IMR-90 (cell line): Measurements from ENCODE around the gene MPI. TPM values are rescaled to one million over a fixed set of nuclear protein-coding genes. Genes with fewer than 3 reads are reported as not detected.
"Not testable (repeated sequence)": the region's sequence is repeated elsewhere in the genome, so short reads cannot be mapped to it uniquely, and the experiment has no call there.

Source experiments
- ATAC-seq: fragments of 200-7000 bp; cut with Tn5 transposase; 2 replicates; pipeline ENCODE4 v1.9.1; 2020; ENCODE audit warnings: low read depth, mild to moderate bottlenecking, moderate library complexity
- BruUV-seq: library from RNA; stranded (reverse); fragments of 400-500 nt; replicated peaks from 2 replicates; lab custom pipeline; 2021; lab: Mats Ljungman, UMichigan
- CTCF ChIA-PET: fragments of 300-600 bp; formaldehyde crosslinking; extraction: SDS; loops from one replicate; lab custom pipeline; 2021; ENCODE audit warnings: antibody characterized with exemption; lab: Yijun Ruan, JAX
- POLR2A ChIA-PET: fragments of 300-600 bp; sonication (Branson Sonifier 250); formaldehyde crosslinking; loops from one replicate; lab custom pipeline; 2022; ENCODE audit warnings: antibody characterized with exemption; ENCODE audit not compliant: unreplicated experiment; lab: Charles Lee
- DNase-seq: peaks from one replicate; pipeline ENCODE4 v3.0.0; 2013
- H2AFZ ChIP-seq: replicated peaks from 2 replicates; pipeline ENCODE3; 2013; ENCODE audit warnings: low read length, mild to moderate bottlenecking; ENCODE audit not compliant: poor library complexity
- H2AK5ac ChIP-seq: 2 replicates; pipeline ENCODE4 v1.6.1; 2013; ENCODE audit warnings: low read depth, low read length, inconsistent platforms
- H2AK9ac ChIP-seq: replicated peaks from 2 replicates; pipeline ENCODE3; 2013; ENCODE audit warnings: mild to moderate bottlenecking, low read depth, low read length, moderate library complexity; ENCODE audit not compliant: poor library complexity
- H2BK120ac ChIP-seq: 2 replicates; pipeline ENCODE4 v1.6.1; 2013; ENCODE audit warnings: low read depth, low read length, inconsistent platforms
- H2BK15ac ChIP-seq: 3 replicates; pipeline ENCODE4 v1.6.1; 2013; ENCODE audit warnings: low read depth, low read length, inconsistent platforms
- H2BK20ac ChIP-seq: 2 replicates; pipeline ENCODE4 v1.6.1; 2013; ENCODE audit warnings: low read depth, mild to moderate bottlenecking, inconsistent platforms, low read length, moderate library complexity
- H2BK5ac ChIP-seq: 2 replicates; pipeline ENCODE4 v1.6.1; 2013; ENCODE audit warnings: mild to moderate bottlenecking, low read depth, low read length, inconsistent platforms; ENCODE audit not compliant: poor library complexity, severe bottlenecking
- H3K14ac ChIP-seq: replicated peaks from 2 replicates; pipeline ENCODE4 v1.6.1; 2013; ENCODE audit warnings: low read depth, low read length, inconsistent platforms
- H3K18ac ChIP-seq: 2 replicates; pipeline ENCODE4 v1.6.1; 2013; ENCODE audit warnings: low read depth, low read length, control low read depth
- H3K23ac ChIP-seq: 2 replicates; pipeline ENCODE4 v1.6.1; 2013; ENCODE audit warnings: low read depth, low read length, inconsistent platforms
- H3K27ac ChIP-seq: 2 replicates; pipeline ENCODE4 v1.5.1; 2013; ENCODE audit warnings: mild to moderate bottlenecking, control low read depth, low read length; ENCODE audit not compliant: insufficient read depth
- H3K27me3 ChIP-seq: 2 replicates; pipeline ENCODE4 v1.6.1; 2013; ENCODE audit warnings: low read length; ENCODE audit not compliant: control insufficient read depth, insufficient read depth
- H3K36me3 ChIP-seq: 2 replicates; pipeline ENCODE4 v1.6.1; 2013; ENCODE audit warnings: low read length, mixed read lengths; ENCODE audit not compliant: control insufficient read depth, insufficient read depth
- H3K4ac ChIP-seq: 2 replicates; pipeline ENCODE4 v1.6.1; 2013; ENCODE audit warnings: low read depth, low read length, inconsistent platforms
- H3K4me1 ChIP-seq: 2 replicates; pipeline ENCODE4 v1.6.1; 2013; ENCODE audit warnings: low read length, mixed read lengths; ENCODE audit not compliant: control insufficient read depth, insufficient read depth
- H3K4me2 ChIP-seq: 2 replicates; pipeline ENCODE4 v1.6.1; 2013; ENCODE audit warnings: low read depth, mild to moderate bottlenecking, control low read depth, low read length, moderate library complexity
- H3K4me3 ChIP-seq: 2 replicates; pipeline ENCODE4 v1.5.1; 2013; ENCODE audit warnings: low read depth, mild to moderate bottlenecking, control low read depth, low read length, moderate library complexity; ENCODE audit not compliant: insufficient read depth
- H3K56ac ChIP-seq: 2 replicates; pipeline ENCODE4 v1.6.1; 2013; ENCODE audit warnings: low read length, inconsistent platforms; ENCODE audit not compliant: insufficient read depth; ENCODE audit errors: extremely low read depth
- H3K79me1 ChIP-seq, 2 experiments: 2 replicates each; pipeline ENCODE4 v1.6.1; 2013; ENCODE audit warnings: low read length in 2 of 2, inconsistent platforms in 1 of 2, low read depth in 1 of 2
- H3K9ac ChIP-seq: 2 replicates; pipeline ENCODE4 v1.6.1; 2013; ENCODE audit warnings: low read depth, low read length, control low read depth
- H3K9me1 ChIP-seq: 2 replicates; pipeline ENCODE4 v1.6.1; 2013; ENCODE audit warnings: low read length, inconsistent platforms; ENCODE audit not compliant: insufficient read depth
- H3K9me3 ChIP-seq: 2 replicates; pipeline ENCODE4 v1.6.1; 2013; ENCODE audit warnings: low read length; ENCODE audit not compliant: control insufficient read depth, insufficient read depth
- H4K20me1 ChIP-seq: 2 replicates; pipeline ENCODE4 v1.6.1; 2013; ENCODE audit warnings: low read length, inconsistent platforms; ENCODE audit not compliant: insufficient read depth
- H4K5ac ChIP-seq: 2 replicates; pipeline ENCODE4 v1.6.1; 2013; ENCODE audit warnings: mild to moderate bottlenecking, low read depth, low read length, control low read depth
- H4K8ac ChIP-seq, 2 experiments: 2 replicates each; pipeline ENCODE4 v1.6.1; 2013; ENCODE audit warnings: low read depth in 2 of 2, low read length in 2 of 2, control low read depth in 1 of 2, inconsistent platforms in 1 of 2
- H4K91ac ChIP-seq: 2 replicates; pipeline ENCODE4 v1.6.1; 2013; ENCODE audit warnings: low read depth, low read length, inconsistent platforms; ENCODE audit not compliant: insufficient read depth
- WGBS, 2 experiments: methylation state at CpG; one replicate each; pipeline versions ENCODE4 v1.1.5 to v1.1.7; 2013; ENCODE audit warnings: missing lambda C conversion rate in 2 of 2; ENCODE audit not compliant: insufficient read length in 1 of 2; ENCODE audit errors: extremely low coverage in 2 of 2; 5-methylcytosine and 5-hydroxymethylcytosine counted together
- dilution Hi-C: fragments of 300-500 bp; cut with HindIII; formaldehyde crosslinking; loops from one replicate; pipeline ENCODE4 v1.14.3; 2018; ENCODE audit warnings: low sequenced_read_pairs; ENCODE audit not compliant: unreplicated experiment
- in situ Hi-C: fragments of 300-500 bp; cut with MboI; formaldehyde crosslinking; loops from 3 replicates; pipeline ENCODE4 v1.14.3; 2019; ENCODE audit warnings: low sequenced_read_pairs, inconsistent platforms, mixed read lengths
- intact Hi-C: fragments of 100-400 bp; cut with micrococcal nuclease; formaldehyde crosslinking; loops from 2 replicates; pipeline ENCODE4 v1.10.0; 2022
- polyA plus RNA-seq, 3 experiments: library from polyadenylated mRNA; depleted of rRNA; stranded (reverse); fragments of >200 nt; gene quantifications; 2 replicates each; pipeline ENCODE4 v1.2.3, GENCODE V29; 2012; ENCODE audit warnings: low replicate concordance in 1 of 3
- total RNA-seq: library from RNA; depleted of rRNA; stranded (reverse); fragments of >200 nt; gene quantifications from 2 replicates; pipeline ENCODE4 v1.2.3, GENCODE V29; 2012

The MPI gene
- total and polyA plus RNA-seq, 2 of the 4 experiments (the other 2 are of a cell fraction) = 80.1 to 91.8 TPM

DNA sequence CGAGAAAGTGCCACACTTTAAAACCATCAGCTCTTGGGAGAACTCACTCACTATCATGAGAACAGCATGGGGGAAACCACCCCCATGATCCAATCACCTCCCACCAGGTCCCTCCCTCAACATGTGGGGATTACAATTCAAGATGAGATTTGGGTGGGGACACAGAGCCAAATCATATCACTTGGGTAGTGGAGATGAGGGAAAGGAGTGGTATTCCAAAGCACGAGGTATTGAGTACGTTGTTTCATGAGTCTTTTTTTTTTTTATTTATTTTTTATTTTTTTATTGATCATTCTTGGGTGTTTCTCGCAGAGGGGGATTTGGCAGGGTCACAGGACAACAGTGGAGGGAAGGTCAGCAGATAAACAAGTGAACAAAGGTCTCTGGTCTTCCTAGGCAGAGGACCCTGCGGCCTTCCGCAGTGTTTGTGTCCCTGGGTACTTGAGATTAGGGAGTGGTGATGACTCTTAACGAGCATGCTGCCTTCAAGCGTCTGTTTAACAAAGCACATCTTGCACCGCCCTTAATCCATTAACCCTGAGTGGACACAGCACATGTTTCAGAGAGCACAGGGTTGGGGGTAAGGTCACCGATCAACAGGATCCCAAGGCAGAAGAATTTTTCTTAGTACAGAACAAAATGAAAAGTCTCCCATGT, 2.2 kb upstream of the MPI start:
- H2BK15ac ChIP-seq, H3K56ac ChIP-seq, H4K20me1 ChIP-seq, H2BK20ac ChIP-seq, H2AK5ac ChIP-seq, H4K5ac ChIP-seq, H2AFZ ChIP-seq, intact Hi-C loops, POLR2A ChIA-PET, H3K9me1 ChIP-seq, H3K18ac ChIP-seq, CTCF ChIA-PET, H3K4ac ChIP-seq, H3K14ac ChIP-seq, H3K4me3 ChIP-seq, DNase-seq, H3K9me3 ChIP-seq, H4K91ac ChIP-seq, dilution Hi-C loops, H2BK5ac ChIP-seq, H3K9ac ChIP-seq, H4K8ac ChIP-seq, H3K27ac ChIP-seq, H3K27me3 ChIP-seq, H2AK9ac ChIP-seq, H3K23ac ChIP-seq, H2BK120ac ChIP-seq, ATAC-seq, H3K4me1 ChIP-seq, BruUV-seq, in situ Hi-C loops, H3K4me2 ChIP-seq: not testable (repeated sequence)
- WGBS, 2 experiments = no CpG with 5 or more reads among the region's 10 CpGs
- Histone ChIP-seq H3K79me1 (peaks cover 16 to 27% of the 10 kb centered on the region in 2 experiments; a peak in 3 of 4 replicates), H3K36me3 (peaks cover 12% of the 10 kb centered on the region)
